ENCODE results near the gene ABCA5.

The ABCA5 gene

GRCh38 chr17:69265873-69266272, 61.1 kb downstream of the ABCA5 start:
- no peak for DNase-seq

- DNase-seq = no peak
These were observed 72.7 kb downstream of the ABCA5 start for GRCh38 chr17:69254187-69254586.

- DNase-seq = no peak
These were observed 76.3 kb downstream of the ABCA5 start for GRCh38 chr17:69250641-69251040.

GRCh38 chr17:69246726-69247375, 80.1 kb downstream of the ABCA5 start:
- no peak for DNase-seq

GRCh38 chr17:69246202-69246601, 80.7 kb downstream of the ABCA5 start:
- DNase-seq = no peak

GRCh38 chr17:69245617-69246016, 81.3 kb downstream of the ABCA5 start:
- DNase-seq = no peak

- DNase-seq = no peak
These were observed 87.0 kb downstream of the ABCA5 start for GRCh38 chr17:69239611-69240600.

GRCh38 chr17:69236946-69237345, 90.0 kb downstream of the ABCA5 start:
- DNase-seq = no peak

GRCh38 chr17:69236464-69236863, 90.5 kb downstream of the ABCA5 start:
- DNase-seq = no peak

- peak; percentile 69 for DNase-seq
These were observed 91.4 kb downstream of the ABCA5 start for GRCh38 chr17:69235338-69236058.

GRCh38 chr17:69232650-69233049, 94.3 kb downstream of the ABCA5 start:
- no peak for DNase-seq

- DNase-seq = no peak
These were observed 95.4 kb downstream of the ABCA5 start for GRCh38 chr17:69231521-69231920.

GRCh38 chr17:69230939-69231338, 96.0 kb downstream of the ABCA5 start:
- no peak for DNase-seq

GRCh38 chr17:69228576-69228975, 98.4 kb downstream of the ABCA5 start, which contains the start of gene ABCA10:
Gene ABCA10, minus strand, starts transcription at chr17:69228824. Its CDS starts 3,466 bp downstream, at chr17:69225358.
- DNase-seq = no peak

GRCh38 chr17:69228018-69228417, 98.9 kb downstream of the ABCA5 start:
- DNase-seq = no peak

GRCh38 chr17:69227541-69227940, 99.4 kb downstream of the ABCA5 start:
- no peak for DNase-seq

- DNase-seq = no peak
These were observed 103.1 kb downstream of the ABCA5 start for GRCh38 chr17:69223809-69224208.

- DNase-seq = no peak
These were observed 104.2 kb downstream of the ABCA5 start for GRCh38 chr17:69222707-69223258.

- DNase-seq = no peak
These were observed 106.8 kb downstream of the ABCA5 start for GRCh38 chr17:69220098-69220497.

- no peak for DNase-seq
These were observed 107.9 kb downstream of the ABCA5 start for GRCh38 chr17:69218986-69219385.

GRCh38 chr17:69213059-69213813, 113.7 kb downstream of the ABCA5 start:
- DNase-seq = no peak

- DNase-seq = no peak
These were observed 118.3 kb downstream of the ABCA5 start for GRCh38 chr17:69208640-69209039.
